ENCODE results near the gene NHS.

NHS gene

DNA sequence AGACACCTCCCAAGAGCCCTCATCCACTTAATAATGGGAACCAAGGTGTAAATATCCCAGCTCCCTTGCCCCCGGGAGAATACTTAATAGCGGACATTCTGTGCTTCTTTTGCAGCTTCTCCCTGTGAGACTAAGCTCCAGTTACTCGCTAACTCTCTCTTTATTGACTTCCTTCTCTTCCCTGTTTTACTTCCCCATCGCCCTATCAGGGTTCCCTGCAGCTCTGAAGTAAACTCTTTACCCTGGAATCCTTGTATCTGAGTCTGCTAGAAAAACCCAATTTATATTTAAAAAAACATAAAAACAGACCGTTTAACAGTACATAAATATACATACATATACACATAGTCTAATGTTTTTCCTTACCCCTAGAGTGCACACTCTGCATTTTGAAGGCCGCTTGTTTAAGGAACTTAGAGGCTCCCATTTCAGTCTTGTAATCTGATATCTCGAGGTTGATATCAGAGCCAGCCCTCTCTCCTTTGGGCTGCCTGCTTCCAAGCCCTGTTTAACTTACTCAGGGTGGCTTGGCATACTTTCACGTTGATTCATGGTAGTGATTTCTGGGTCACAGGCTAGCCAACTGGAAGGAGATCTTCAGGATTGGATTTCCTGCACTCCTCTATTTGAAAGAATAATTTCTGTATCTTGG lies 184.9 kb downstream of the NHS start:
- no peaks in the 10 kb centered on the region for H3K27me3 ChIP-seq (ENCODE audit: insufficient read depth, low read length, poor library complexity)
- no peak overlapping the region for H2BK15ac ChIP-seq (replicated peaks; ENCODE audit: low read depth)
- no peak overlapping the region for H3K18ac ChIP-seq (ENCODE audit: low read length)
- peaks cover 2% of the 10 kb centered on the region for H3K4me1 ChIP-seq (ENCODE audit: control insufficient read depth, low read depth, low read length)
- no peak overlapping the region for H4K5ac ChIP-seq (ENCODE audit: low read length)
- H2AK5ac ChIP-seq (ENCODE audit: low read length), result no peak overlapping the region
- no peak overlapping the region for H3K4me2 ChIP-seq (ENCODE audit: low read length)
- no peak overlapping the region for H2BK5ac ChIP-seq (ENCODE audit: low read length)
- H3K56ac ChIP-seq (ENCODE audit: low read length), result no peak overlapping the region
- no peak overlapping the region for H3K23ac ChIP-seq (ENCODE audit: low read length)
- no peak overlapping the region for H3K9ac ChIP-seq (ENCODE audit: low read length)
- H2BK120ac ChIP-seq (ENCODE audit: low read depth, low read length), result no peak overlapping the region
- WGBS (ENCODE audit: extremely low coverage, insufficient coverage, low lambda C conversion rate), result no CpG with 5 or more reads among the region's 8 CpGs
- H3K4me3 ChIP-seq (ENCODE audit: low read length), result no peak overlapping the region
- H3K79me2 ChIP-seq (ENCODE audit: control insufficient read depth, insufficient read depth, low read length), result no peaks in the 10 kb centered on the region
- no peak overlapping the region for H4K8ac ChIP-seq (ENCODE audit: low read depth, low read length)
- no peak overlapping the region for H3K27ac ChIP-seq (ENCODE audit: low read depth, low read length)
- no peak overlapping the region for H3K4ac ChIP-seq (ENCODE audit: low read depth, low read length)
- peak; percentile 66 for DNase-seq
- H3K36me3 ChIP-seq (ENCODE audit: control insufficient read depth, insufficient read depth, low read length), result no peaks in the 10 kb centered on the region
- no peaks in the 10 kb centered on the region for H3K79me1 ChIP-seq (ENCODE audit: low read length)

DNA sequence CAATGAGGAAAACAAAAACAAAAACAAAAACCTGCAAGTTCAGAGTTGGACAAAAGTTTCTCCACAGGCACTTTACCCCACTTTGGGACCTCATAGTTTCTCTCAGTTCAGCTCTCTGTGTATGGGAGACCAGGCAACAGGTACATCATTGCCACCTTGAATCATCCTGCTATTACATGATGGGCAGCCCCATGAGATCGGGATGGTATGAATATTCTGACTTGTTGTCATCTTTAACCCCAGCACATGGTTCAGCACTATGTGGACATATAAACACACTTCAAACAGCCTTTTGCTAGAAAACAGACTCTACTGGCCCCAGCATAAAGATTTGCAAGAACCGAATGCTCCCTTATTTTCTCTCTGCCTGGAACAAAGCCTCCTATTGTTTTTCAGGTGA lies 185.4 kb downstream of the NHS start:
- Histone ChIP-seq H2BK15ac (replicated peaks; ENCODE audit: low read depth) (no peak overlapping the region), H2BK120ac (ENCODE audit: low read depth, low read length) (no peak overlapping the region), H3K27me3 (ENCODE audit: insufficient read depth, low read length, poor library complexity) (no peaks in the 10 kb centered on the region), H3K18ac (ENCODE audit: low read length) (no peak overlapping the region), H3K4me1 (ENCODE audit: control insufficient read depth, low read depth, low read length) (peaks cover 2% of the 10 kb centered on the region), H2AK5ac (ENCODE audit: low read length) (no peak overlapping the region), H4K8ac (ENCODE audit: low read depth, low read length) (no peak overlapping the region), H3K4me2 (ENCODE audit: low read length) (no peak overlapping the region), H3K4me3 (ENCODE audit: low read length) (no peak overlapping the region), H4K5ac (ENCODE audit: low read length) (no peak overlapping the region), H2BK5ac (ENCODE audit: low read length) (no peak overlapping the region), H3K27ac (ENCODE audit: low read depth, low read length) (no peak overlapping the region), H3K9ac (ENCODE audit: low read length) (no peak overlapping the region), H3K36me3 (ENCODE audit: control insufficient read depth, insufficient read depth, low read length) (no peaks in the 10 kb centered on the region), H3K79me2 (ENCODE audit: control insufficient read depth, insufficient read depth, low read length) (no peaks in the 10 kb centered on the region), H3K79me1 (ENCODE audit: low read length) (no peaks in the 10 kb centered on the region), H3K23ac (ENCODE audit: low read length) (no peak overlapping the region), H3K56ac (ENCODE audit: low read length) (no peak overlapping the region), H3K4ac (ENCODE audit: low read depth, low read length) (peak overlapping the region; percentile 36)
- WGBS (ENCODE audit: extremely low coverage, insufficient coverage, low lambda C conversion rate), result no CpG with 5 or more reads among the region's 2 CpGs
- no peak for DNase-seq

DNA sequence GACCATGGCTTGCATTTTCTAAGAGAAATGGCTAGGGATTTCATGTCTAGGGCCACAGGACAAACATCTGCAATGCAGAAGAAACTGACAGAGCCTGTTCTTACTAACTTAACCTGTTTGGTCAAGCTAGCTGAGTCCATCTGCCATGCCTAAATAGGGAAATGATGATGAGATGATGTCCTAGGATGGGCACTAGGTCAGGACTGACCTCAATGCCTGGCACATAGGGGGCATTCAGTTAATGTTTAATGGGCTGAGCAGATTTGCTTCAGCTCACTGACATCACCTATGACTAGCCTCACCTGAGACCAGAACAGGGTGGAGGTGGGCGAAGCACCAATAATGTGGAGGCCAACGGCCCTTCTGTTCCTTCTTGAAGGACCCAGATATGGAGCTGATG lies 188.1 kb downstream of the NHS start:
- peaks cover 2% of the 10 kb centered on the region for H3K4me1 ChIP-seq (ENCODE audit: control insufficient read depth, low read depth, low read length)
- H3K27me3 ChIP-seq (ENCODE audit: insufficient read depth, low read length, poor library complexity), result no peaks in the 10 kb centered on the region
- DNase-seq, result no peak
- no peaks in the 10 kb centered on the region for H3K79me1 ChIP-seq (ENCODE audit: low read length)
- H3K23ac ChIP-seq (ENCODE audit: low read length), result no peak overlapping the region
- H4K5ac ChIP-seq (ENCODE audit: low read length), result no peak overlapping the region
- H3K4me3 ChIP-seq (ENCODE audit: low read length), result no peak overlapping the region
- H3K9ac ChIP-seq (ENCODE audit: low read length), result no peak overlapping the region
- no peak overlapping the region for H2BK15ac ChIP-seq (replicated peaks; ENCODE audit: low read depth)
- no peak overlapping the region for H3K56ac ChIP-seq (ENCODE audit: low read length)
- no peak overlapping the region for H2AK5ac ChIP-seq (ENCODE audit: low read length)
- no CpG with 5 or more reads among the region's 2 CpGs for WGBS (ENCODE audit: extremely low coverage, insufficient coverage, low lambda C conversion rate)
- no peak overlapping the region for H4K8ac ChIP-seq (ENCODE audit: low read depth, low read length)
- H2BK5ac ChIP-seq (ENCODE audit: low read length), result no peak overlapping the region
- H2BK120ac ChIP-seq (ENCODE audit: low read depth, low read length), result no peak overlapping the region
- no peaks in the 10 kb centered on the region for H3K36me3 ChIP-seq (ENCODE audit: control insufficient read depth, insufficient read depth, low read length)
- no peak overlapping the region for H3K27ac ChIP-seq (ENCODE audit: low read depth, low read length)
- H3K79me2 ChIP-seq (ENCODE audit: control insufficient read depth, insufficient read depth, low read length), result no peaks in the 10 kb centered on the region
- H3K4me2 ChIP-seq (ENCODE audit: low read length), result no peak overlapping the region
- H3K18ac ChIP-seq (ENCODE audit: low read length), result no peak overlapping the region
- H3K4ac ChIP-seq (ENCODE audit: low read depth, low read length), result no peak overlapping the region

DNA sequence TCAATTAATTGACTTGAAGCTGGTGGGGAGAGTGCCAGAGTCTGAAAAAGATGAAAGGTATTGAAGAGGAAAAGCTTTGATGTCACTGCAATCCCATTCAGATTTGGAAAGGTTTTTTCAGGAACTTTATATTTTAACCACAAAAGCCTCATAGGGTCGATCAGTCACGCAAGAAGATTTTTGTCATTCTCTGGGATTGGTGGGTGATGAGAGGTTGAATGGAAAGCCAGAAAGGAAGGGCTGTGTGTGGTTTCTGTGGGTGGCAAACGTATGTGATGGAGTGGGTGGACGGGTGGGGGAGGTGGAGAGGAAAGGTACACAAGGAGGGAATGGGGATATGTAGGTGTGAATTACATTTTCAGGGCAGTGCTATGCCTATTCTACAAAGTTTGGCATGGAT lies 188.5 kb downstream of the NHS start:
- no peak overlapping the region for H3K56ac ChIP-seq (ENCODE audit: low read length)
- no peak overlapping the region for H2BK15ac ChIP-seq (replicated peaks; ENCODE audit: low read depth)
- no CpG with 5 or more reads among the region's 4 CpGs for WGBS (ENCODE audit: extremely low coverage, insufficient coverage, low lambda C conversion rate)
- no peak overlapping the region for H4K5ac ChIP-seq (ENCODE audit: low read length)
- no peaks in the 10 kb centered on the region for H3K79me1 ChIP-seq (ENCODE audit: low read length)
- H3K4me3 ChIP-seq (ENCODE audit: low read length), result no peak overlapping the region
- H2BK120ac ChIP-seq (ENCODE audit: low read depth, low read length), result no peak overlapping the region
- H2AK5ac ChIP-seq (ENCODE audit: low read length), result no peak overlapping the region
- no peak overlapping the region for H3K23ac ChIP-seq (ENCODE audit: low read length)
- no peak overlapping the region for H4K8ac ChIP-seq (ENCODE audit: low read depth, low read length)
- H3K27ac ChIP-seq (ENCODE audit: low read depth, low read length), result no peak overlapping the region
- no peak overlapping the region for H2BK5ac ChIP-seq (ENCODE audit: low read length)
- no peaks in the 10 kb centered on the region for H3K27me3 ChIP-seq (ENCODE audit: insufficient read depth, low read length, poor library complexity)
- H3K36me3 ChIP-seq (ENCODE audit: control insufficient read depth, insufficient read depth, low read length), result no peaks in the 10 kb centered on the region
- H3K79me2 ChIP-seq (ENCODE audit: control insufficient read depth, insufficient read depth, low read length), result no peaks in the 10 kb centered on the region
- peaks cover 2% of the 10 kb centered on the region for H3K4me1 ChIP-seq (ENCODE audit: control insufficient read depth, low read depth, low read length)
- no peak overlapping the region for H3K4me2 ChIP-seq (ENCODE audit: low read length)
- no peak overlapping the region for H3K9ac ChIP-seq (ENCODE audit: low read length)
- no peak for DNase-seq
- no peak overlapping the region for H3K18ac ChIP-seq (ENCODE audit: low read length)
- no peak overlapping the region for H3K4ac ChIP-seq (ENCODE audit: low read depth, low read length)

DNA sequence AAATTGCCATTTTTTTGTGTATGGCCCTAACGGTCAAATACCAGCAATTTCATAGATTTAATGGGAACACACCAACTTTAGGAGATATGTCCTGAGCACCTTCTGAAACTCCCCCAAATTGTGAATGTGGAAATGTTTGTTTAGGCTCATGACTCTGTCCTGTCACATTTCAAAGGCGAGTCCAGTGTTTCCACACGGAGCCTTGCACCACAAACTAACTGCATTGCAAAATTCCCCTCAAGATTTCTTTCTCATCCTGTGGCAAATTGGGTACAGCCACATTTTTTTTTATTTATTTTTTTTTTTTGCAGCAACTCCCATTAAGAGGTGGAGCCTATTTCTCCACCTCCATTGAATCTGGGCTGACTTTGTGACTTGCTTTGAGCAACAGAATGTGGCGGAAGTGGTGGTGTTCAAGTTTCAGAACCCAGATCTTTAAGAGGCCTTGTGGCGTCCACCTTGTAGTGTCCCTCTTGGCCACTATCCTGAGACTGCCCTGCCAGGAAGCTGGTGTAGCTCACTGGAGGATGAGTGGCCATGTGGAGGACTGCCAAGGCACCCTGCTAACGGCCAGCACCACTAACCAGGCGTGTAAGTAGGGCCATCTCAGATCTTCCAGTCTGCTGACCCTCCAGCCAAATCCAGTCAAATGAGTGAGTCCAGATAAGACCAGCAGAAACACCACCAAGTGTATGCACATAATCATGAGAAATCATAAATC lies 189.8 kb downstream of the NHS start:
- H3K56ac ChIP-seq (ENCODE audit: low read length), result no peak overlapping the region
- no peak overlapping the region for H3K27ac ChIP-seq (ENCODE audit: low read depth, low read length)
- H3K4me3 ChIP-seq (ENCODE audit: low read length), result no peak overlapping the region
- H3K27me3 ChIP-seq (ENCODE audit: insufficient read depth, low read length, poor library complexity), result no peaks in the 10 kb centered on the region
- no peak overlapping the region for H3K23ac ChIP-seq (ENCODE audit: low read length)
- no peak overlapping the region for H3K9ac ChIP-seq (ENCODE audit: low read length)
- H2BK5ac ChIP-seq (ENCODE audit: low read length), result no peak overlapping the region
- H3K36me3 ChIP-seq (ENCODE audit: control insufficient read depth, insufficient read depth, low read length), result no peaks in the 10 kb centered on the region
- H3K4me1 ChIP-seq (ENCODE audit: control insufficient read depth, low read depth, low read length), result peaks cover 2% of the 10 kb centered on the region
- no peaks in the 10 kb centered on the region for H3K79me2 ChIP-seq (ENCODE audit: control insufficient read depth, insufficient read depth, low read length)
- no CpG with 5 or more reads among the region's 7 CpGs for WGBS (ENCODE audit: extremely low coverage, insufficient coverage, low lambda C conversion rate)
- H3K4me2 ChIP-seq (ENCODE audit: low read length), result no peak overlapping the region
- H2BK15ac ChIP-seq (replicated peaks; ENCODE audit: low read depth), result no peak overlapping the region
- H2BK120ac ChIP-seq (ENCODE audit: low read depth, low read length), result no peak overlapping the region
- H3K4ac ChIP-seq (ENCODE audit: low read depth, low read length), result no peak overlapping the region
- H4K8ac ChIP-seq (ENCODE audit: low read depth, low read length), result no peak overlapping the region
- no peak for DNase-seq
- no peak overlapping the region for H2AK5ac ChIP-seq (ENCODE audit: low read length)
- no peaks in the 10 kb centered on the region for H3K79me1 ChIP-seq (ENCODE audit: low read length)
- H3K18ac ChIP-seq (ENCODE audit: low read length), result no peak overlapping the region
- no peak overlapping the region for H4K5ac ChIP-seq (ENCODE audit: low read length)

DNA sequence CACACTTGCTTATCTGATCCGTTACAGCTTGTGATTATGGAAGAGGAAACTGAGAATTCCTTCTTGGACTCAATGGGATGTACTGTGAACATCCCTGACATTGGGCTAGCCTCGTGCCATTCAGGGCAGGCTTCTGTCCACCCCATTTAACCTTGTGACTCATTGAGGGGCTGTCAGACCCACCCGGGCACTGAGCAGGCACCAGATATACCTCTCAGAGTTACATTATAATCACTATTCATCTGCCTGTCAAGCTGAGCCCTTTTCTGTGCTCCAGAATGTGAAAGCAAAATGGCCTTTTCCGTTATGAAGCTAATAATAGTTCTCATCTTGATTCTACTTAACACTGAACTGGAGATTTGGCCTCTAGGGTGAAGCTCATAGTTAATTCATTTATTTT lies 191.7 kb downstream of the NHS start:
- H4K8ac ChIP-seq (ENCODE audit: low read depth, low read length), result no peak overlapping the region
- no peak overlapping the region for H3K56ac ChIP-seq (ENCODE audit: low read length)
- H2AK5ac ChIP-seq (ENCODE audit: low read length), result no peak overlapping the region
- no peak overlapping the region for H3K18ac ChIP-seq (ENCODE audit: low read length)
- no peak overlapping the region for H3K9ac ChIP-seq (ENCODE audit: low read length)
- H2BK15ac ChIP-seq (replicated peaks; ENCODE audit: low read depth), result no peak overlapping the region
- H3K4me2 ChIP-seq (ENCODE audit: low read length), result no peak overlapping the region
- no peak overlapping the region for H3K23ac ChIP-seq (ENCODE audit: low read length)
- H3K4ac ChIP-seq (ENCODE audit: low read depth, low read length), result no peak overlapping the region
- no peak overlapping the region for H2BK120ac ChIP-seq (ENCODE audit: low read depth, low read length)
- WGBS (ENCODE audit: extremely low coverage, insufficient coverage, low lambda C conversion rate), result no CpG with 5 or more reads among the region's 4 CpGs
- H3K27ac ChIP-seq (ENCODE audit: low read depth, low read length), result no peak overlapping the region
- no peaks in the 10 kb centered on the region for H3K36me3 ChIP-seq (ENCODE audit: control insufficient read depth, insufficient read depth, low read length)
- H3K79me2 ChIP-seq (ENCODE audit: control insufficient read depth, insufficient read depth, low read length), result no peaks in the 10 kb centered on the region
- no peaks in the 10 kb centered on the region for H3K79me1 ChIP-seq (ENCODE audit: low read length)
- H3K4me3 ChIP-seq (ENCODE audit: low read length), result no peak overlapping the region
- DNase-seq, result no peak
- no peak overlapping the region for H2BK5ac ChIP-seq (ENCODE audit: low read length)
- H3K27me3 ChIP-seq (ENCODE audit: insufficient read depth, low read length, poor library complexity), result no peaks in the 10 kb centered on the region
- H4K5ac ChIP-seq (ENCODE audit: low read length), result no peak overlapping the region
- H3K4me1 ChIP-seq (ENCODE audit: control insufficient read depth, low read depth, low read length), result no peaks in the 10 kb centered on the region
